ENCODE measurements around the gene KCNK18. TPM values are rescaled to one million over a fixed set of nuclear protein-coding genes. Genes with fewer than 3 reads are reported as not detected.
"Not testable (repeated sequence)": the region's sequence is repeated elsewhere in the genome, so short reads cannot be mapped to it uniquely, and the experiment has no call there.

KCNK18 gene
- polyA plus RNA-seq, 5 donors = not detected

DNA sequence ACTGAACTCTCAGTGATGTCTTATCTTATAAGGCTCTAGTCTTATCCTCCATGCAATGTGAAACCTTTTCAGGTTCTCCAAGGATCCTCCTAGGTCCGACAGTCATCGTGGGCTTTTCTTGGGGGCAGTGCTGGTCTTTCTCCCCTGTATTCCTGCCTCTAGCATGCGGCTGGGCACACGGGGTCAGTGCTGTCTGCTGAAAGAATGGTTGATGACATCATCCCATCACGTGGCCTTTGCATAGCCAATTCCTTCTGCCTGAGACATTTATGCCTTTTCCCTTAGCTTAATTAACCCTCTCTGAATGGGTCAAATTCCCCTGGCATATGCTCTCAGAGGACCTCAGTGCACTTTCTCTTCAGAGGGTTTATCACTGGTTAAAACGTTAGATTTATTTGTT is 27.0 kb upstream of the KCNK18 start:
- DNase-seq = no peak

DNA sequence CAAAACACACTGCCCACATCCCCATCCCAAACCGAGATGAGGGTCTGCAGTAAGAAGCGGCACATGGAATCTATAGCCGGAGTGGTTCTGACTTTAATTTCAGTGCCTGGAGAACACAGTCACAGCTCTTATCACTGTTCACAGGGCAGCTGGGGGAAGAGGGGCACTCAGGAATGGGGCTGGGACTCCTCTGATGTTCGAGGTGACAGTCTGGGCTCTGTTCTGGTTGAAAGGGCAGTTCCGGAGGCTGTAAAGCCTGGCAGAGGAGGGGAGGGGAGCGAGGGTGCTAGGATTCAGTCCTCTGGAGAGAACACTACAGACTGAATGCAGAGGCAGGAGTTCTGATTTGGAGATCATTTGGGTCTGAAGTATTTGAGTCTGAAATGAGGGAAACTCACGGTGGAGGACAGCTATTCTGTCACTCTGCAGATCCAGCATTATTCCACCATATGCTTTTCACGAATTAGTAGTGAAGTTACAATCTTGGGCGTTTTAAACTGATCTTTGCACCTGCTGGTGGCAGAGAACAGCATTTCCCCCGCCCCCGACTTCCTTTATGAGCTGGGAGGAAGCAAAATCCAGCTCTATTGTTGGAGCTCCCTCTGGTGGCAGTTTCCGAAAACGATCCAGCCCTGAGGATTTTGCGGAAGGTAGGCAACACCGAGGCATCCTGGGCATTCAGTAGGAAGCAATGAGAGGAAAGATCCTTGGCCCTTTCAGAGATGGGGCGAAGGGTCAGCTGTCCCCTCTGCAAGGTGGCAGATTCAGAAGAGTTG is 22.7 kb upstream of the KCNK18 start:
- DNase-seq = peak; percentile 50 to 61

DNA sequence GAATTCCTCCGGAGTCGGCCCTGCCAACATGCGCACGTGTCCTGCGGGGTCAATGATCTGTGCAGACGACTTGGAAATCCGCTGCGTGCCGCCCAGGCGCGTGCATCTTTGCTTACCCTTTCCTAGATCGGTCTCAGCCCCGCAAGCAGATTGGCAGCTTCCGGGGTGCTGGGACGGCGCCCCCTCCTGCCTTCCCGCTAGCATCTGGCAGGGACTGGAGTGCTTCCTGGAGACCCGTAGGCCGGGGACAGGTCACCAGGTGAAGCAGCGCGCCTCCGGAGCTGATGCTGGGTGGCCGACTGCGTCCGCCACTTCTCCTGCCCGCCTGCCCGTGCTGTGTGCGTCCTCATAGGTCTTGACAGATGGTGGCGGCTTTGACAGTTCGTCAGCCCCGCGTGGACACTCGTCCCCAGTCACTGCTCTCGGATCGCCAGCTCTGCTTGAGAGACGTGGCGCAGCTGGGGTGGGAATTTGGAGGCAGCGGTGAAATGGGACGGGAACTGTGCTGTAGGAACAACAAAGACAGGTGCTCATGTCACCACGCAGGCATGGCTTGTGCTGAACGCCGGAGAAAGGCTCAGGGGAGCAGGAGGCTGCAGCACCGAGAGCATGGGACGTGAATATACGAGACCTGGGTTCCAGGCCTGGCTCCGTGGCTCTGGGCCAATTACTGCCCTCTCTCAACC is 21.9 kb upstream of the KCNK18 start:
- no peak for DNase-seq

DNA sequence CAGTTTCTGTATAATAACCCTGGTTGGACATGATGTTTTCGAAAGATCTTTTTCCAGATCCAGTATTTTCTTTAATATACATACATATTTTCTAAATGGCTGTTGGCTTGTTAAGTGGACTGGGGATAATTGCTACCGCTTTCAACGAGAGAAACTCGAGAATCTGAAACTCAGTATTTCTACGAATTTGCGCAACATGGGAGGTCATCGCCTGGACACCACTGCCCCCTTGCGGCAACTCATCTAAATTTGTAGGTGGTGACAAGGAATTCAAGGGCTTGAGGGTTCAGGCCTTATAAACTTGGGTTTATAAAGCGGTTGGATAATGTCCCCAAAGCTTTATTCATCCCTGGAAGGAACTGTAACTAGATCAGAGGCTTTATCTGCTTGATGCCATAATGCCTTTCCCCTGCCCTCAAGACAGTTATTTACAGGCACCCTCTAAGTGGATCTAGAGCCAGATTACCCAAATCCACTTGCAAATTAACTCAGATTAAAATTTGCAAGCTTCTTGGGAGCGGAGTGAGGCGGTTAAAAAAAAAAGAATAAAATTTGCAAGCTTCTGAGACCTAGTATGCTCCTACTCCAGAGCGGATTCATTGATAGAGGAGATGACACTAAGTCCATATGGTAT is 21.3 kb upstream of the KCNK18 start:
- peak; percentile 59 to 75 for DNase-seq

DNA sequence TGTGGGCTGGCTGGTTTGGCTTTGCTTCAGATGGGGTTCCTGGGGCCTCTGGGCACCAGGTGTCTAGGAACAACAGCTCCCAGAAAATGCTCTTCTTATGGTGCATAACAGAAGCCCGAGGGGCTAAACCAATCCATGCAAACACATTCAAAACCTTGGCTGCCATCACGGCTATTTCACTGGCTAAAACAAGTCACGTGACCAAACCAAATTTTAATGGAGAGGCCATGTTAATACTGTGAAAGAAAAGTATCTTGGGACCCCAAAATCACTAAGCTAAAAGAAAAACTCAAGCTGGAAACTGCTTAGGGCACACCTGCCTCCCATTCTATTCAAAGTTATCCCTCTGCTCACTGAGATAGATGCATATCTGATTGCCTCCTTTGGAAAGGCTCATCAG is 19.1 kb upstream of the KCNK18 start:
- no peak for DNase-seq

DNA sequence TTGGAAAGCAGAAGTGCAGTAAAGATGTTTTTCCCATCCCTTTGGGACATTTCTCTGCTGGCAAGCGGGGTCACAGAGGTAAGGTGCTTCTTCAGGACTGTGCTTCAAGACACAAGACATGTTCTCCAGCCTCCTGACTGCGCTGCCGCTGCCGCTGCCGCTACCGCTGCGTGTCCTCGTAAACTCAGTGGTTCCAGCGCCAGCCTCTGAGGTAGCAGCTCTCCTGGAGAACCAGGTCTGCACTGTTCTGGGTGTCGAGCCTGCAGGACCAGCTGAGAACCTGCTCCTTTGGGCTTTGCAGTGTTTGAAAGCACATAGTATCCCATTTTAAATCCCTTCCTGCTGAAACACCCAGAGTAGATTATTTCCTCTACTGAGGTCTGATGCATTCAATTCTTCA is 13.0 kb upstream of the KCNK18 start:
- DNase-seq = no peak

DNA sequence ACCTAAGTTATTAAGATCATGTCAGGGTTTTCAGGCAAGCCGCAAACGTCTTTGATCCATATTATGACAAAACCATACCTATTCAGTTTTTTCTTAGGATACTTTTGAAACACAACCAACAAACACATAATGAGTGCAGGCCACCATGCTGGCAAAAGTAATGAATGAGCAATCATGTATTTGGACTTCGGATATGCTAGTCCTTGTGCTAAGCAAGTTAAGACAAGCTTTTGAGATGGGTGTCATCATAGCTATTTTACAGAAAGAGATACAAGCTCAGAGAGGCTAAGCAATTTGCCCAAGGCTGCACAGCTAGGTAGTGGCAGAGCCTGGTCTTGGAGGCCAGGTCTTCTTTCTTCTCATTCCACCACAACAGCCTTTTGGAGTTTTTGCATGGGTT is 12.5 kb upstream of the KCNK18 start:
- no peak for DNase-seq

DNA sequence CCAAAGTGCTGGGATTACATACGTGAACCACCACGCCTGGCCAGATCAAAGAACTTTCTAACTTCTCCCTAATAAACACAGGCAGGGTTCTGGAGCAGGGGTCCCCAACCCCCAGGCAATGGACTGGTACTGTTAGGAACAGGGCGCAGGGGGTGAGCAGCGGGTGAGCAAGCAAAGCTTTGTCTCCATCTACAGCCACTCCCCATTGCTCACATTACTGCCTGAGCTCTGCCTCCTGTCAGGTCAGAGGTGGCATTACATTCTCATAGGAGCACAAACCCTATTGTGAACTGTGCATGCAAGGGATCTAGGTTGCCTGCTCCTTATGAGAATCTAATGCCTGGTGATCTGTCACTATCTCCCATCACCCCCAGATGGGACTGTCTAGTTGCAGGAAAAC is 11.5 kb upstream of the KCNK18 start:
- DNase-seq = not testable (repeated sequence)

DNA sequence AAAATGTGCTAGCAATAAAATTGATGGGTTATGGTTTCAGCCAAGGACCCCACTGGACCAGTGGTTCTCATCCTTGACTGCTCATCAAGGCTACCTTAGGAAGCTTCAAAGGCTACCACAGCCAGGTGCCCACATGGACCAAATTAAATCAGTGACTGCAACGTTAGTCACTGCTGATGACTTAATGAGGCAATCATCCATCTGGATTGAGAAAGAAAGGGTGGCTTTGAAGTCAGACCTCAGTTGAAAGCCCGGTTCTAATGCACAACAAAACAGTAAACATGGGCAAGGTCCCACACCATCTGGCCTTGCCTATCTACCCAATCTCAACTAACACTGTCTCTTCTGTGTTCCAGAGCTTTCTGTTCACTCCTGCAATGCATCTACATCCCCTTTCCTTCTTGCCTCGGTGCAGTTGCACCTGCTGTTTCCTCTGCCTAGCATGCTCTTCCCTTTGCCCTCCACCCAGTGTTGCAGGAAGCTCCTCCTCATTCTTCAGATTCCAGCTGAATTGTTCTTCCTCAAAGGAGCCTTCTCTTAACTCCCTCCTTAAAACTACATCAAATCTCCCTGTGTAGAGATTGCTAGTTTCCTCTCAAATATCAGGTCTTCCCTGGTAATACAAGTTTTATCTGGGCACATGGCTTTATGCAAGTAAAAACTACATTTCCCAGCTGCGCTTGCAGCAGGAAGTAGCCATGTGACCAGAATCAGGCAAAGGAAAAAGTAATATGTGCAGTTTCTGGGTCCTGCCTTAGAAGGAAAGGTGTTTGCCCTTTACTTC is 10.3 kb upstream of the KCNK18 start:
- no peak for DNase-seq

DNA sequence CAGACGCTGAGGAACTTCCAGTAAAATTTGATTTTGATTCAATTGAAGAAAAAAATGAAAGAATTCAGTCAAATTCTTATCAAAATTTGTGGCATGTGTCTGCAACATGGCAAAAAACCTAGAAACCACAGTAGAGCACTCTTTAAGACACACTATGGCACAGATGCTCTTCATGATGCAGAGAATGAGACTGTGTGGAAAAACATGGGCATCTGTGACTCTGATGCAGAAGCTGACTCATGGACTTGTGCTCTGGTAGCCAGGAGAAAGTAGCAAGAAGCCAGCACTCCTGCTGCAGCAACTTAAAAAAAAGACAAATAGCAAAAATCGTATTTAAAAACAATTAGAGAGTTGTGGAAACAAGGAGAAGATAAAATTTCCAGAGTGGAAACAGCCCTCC is 8.9 kb upstream of the KCNK18 start:
- DNase-seq = no peak

DNA sequence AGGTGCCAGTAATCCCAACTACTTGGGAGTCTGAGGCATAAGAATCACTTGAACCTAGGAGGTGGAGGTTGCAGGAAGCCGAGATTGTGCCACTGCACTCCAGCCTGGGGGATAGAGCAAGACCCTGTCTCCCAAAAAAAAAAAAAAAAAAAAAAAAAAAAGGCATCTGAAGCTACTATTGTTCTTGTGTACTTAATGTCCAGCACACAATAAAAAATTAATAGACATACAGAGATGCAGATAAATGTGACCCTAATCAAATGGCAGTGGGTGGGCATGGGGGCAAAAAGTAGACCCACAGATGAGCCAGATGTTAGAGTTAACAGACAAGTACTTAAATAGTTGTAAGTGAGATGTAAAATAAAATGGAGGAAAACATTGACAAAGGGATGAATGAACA is 7.7 kb upstream of the KCNK18 start:
- DNase-seq = no peak

DNA sequence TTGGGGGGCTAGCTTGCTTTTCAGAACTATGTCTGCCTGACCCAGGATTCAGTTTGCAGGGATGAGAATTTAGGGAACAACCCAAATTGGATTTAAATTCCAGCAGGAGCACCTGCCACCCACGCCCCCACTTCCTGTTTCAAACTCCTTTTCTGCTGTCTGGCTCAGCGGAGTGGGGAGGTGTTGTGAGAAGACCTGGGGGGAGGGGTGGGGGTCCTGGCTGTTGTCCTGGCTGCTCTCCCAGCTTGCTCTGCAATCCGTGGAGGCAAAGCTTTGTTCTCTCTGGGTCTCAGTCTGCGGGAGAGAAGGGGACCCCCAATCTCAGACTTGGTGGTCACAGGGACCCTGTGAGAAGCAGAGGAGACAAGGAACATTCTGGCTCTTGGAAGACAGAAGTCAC is 799 bp downstream of the KCNK18 start:
- no peak for DNase-seq

DNA sequence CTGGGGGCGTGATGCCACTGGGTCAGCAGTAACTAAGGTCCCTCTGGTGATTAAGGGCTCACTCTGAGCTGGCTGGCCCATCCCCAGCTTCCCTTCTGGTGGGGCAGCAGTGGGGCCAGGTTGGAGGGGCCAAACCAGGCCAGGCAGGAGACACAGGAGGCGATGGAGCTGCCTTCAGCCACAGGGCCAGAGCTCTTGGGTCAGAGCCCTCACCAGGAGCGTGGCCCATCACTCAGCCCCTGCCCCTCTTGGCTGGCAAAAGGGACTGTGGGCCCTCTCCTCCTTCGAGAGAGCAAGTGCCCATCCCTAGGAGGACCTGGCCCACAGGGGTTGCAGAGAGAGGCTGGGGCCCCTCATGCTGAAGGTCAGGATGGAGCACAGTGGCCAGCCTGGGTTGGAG is 4.5 kb downstream of the KCNK18 start:
- no peak for DNase-seq

DNA sequence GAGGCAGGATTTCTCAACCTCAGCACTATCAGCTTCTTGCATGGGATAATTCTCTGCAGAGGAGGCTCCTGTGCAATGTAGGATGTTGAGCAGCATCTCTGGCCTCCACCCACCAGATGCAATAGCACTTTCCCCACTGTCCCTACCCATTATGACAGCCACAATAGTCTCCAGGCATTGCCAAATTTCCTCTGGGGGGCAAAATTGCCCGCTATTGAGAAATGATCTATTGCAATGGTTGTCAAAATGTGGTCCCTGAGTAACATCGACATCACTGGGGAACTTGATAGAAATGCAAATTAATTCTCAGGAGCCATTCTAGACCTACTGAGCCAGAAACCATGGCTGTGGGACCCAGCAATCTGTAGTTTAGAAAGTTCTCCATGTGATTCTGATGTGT is 7.0 kb downstream of the KCNK18 start:
- no peak for DNase-seq

DNA sequence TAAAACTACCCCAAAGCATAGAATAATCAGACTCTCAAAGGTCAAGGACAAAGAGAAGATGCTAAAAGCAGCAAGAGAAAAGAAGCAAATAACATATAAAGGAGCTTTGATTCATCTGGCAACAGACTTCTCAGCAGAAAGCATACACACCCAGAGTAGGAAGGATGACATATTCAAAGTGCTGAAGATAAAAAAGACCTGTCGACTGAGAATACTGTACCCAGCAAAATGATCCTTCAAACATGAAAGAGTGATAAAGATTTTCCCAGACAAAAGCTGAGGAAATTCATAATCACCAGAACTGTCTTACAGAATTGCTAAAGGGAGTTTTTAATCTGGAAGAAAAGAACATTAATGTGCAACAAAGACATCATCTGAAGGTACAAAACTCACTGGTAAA is 14.9 kb downstream of the KCNK18 start:
- DNase-seq = no peak

DNA sequence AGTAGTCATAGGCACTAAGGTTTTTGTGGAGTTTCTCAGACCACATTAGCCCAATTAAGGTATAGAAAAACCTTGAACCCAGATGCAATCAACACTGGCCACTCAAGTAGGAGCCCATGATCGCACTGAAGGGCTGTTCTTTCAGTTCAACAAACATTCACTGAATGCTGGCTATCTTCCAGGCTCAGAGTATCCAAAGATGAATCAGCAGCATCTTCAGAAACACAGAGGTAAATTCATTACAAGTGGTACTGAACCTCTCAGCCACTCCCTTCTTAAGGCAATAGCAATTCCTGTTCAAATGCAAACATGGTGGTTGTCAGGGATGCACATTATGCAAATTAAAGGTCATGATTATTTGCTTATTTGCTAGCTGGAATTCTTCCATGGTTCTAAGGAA is 17.1 kb downstream of the KCNK18 start:
- no peak for DNase-seq

DNA sequence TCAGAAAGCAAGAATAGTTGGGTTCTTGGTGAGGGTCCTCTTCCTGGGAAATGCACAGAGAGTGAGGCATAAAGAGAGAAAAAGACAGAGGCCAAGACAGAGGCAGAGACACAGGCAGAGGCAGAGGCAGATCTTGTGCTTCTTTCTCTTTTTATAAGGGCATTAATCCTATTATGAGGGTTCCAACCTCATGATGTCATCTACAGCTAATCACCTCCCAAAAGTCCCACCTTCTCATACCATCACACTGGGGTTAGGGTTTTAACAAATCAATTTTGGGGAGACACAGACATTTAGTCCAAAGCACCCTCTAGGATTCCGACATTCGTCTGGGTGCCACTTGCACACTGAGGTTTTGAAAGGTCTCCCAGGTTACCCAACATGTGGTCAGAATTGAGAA is 17.8 kb downstream of the KCNK18 start:
- DNase-seq = no peak

DNA sequence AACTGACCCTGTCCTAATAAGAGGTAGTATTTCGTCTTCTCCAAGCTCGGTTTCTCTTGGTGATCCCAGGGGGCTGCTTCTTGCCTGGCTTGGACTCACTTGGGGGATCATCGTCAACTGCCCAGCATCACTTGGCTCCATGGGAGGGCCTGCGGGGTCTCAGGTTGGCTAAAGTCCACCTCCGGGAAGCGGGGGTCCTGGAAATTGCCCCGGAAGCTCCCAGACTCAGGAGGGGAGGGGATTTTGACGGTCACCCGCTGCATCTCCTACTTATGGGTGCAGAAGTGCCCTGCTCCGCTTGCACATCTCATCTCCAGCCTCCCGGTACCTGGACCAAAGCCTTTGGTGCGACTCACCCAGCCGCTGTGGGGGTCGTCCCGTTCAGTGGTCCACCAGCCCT is 18.7 kb downstream of the KCNK18 start:
- DNase-seq = no peak

DNA sequence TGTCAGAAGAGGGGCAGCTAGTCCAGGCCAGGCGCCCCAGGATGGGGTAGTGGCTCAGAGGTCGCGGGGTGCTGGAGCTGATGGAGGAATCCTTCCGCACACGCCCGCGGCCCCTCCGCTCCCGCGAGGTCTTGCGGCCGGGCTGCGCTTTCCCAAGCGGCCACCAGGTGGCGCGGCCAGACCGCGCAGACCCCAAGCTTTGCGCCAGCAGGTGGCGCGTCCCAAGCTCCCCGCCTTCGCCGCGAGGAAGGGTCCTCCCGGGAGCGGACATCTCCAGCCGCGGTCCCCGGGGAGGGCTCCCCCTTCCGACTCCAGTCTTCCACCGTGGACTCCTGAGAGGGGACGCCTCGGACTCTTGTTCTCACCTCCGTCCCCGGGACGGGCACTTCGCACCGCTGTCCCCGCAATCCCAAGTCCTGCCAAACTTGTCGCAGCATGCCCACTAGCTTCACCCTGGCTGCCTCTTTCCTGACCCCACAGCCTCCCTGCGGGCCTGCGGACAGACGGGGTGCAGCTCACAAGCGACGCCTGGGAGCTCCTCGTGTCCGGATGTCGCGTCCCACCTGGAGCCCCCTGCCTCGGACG is 19.4 kb downstream of the KCNK18 start:
- peak; percentile 57 for DNase-seq

DNA sequence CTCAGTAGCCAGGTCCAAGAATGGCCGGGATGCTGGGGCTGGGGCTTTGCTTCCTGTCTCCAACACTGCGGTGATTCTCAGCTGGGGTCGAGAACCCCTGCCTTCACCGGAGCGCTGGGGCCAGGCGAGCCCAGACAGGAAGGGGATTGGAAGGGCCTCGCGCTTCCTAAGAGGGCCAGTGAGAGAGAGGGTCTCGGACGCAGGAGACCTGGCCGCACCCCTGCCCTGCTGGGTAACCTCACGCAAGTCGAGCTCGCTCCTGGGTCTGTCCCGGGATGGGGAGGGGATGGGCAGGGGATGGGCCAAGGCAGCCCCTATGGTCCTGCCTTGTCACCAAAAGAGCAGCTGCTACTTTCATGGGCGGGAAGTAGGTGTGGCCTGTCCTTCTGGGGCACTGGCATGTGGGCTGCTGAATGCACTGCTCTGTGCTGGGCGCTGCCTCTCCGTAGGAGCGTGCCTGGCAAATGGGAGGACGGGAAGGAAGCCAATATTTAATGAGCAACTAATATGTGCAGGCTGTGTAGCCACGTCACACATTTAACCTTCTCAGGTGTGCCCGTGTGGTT is 20.0 kb downstream of the KCNK18 start:
- no peak for DNase-seq

DNA sequence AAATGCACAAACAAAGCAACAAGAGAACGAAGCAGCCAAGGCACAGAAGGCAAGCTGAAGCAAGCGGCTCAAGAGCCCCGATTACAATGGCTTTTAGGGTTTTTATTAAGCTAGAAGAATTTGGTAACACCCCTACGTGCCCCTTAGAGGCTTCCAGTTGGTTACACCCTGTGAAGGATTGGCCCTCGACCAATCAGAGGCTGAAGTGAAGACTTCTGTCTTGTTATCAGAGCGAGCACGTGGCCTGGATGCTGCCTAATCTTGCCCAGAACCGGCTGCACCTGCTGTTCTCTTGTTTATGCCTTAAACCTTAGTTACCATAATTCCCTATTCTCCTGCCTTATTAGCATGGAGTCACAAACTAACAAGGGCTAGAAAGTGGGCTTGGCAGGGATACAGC is 21.4 kb downstream of the KCNK18 start:
- no peak for DNase-seq

Data from right lung (tissue), 5 donors.